IMR-90 (cell line): ENCODE data around the gene ENDOU. TPM values are rescaled to one million over a fixed set of nuclear protein-coding genes. Genes with fewer than 3 reads are reported as not detected.

Experiments used
- ATAC-seq: fragments of 200-7000 bp; cut with Tn5 transposase; 2 replicates; pipeline ENCODE4 v1.9.1; 2020; ENCODE audit warnings: low read depth, mild to moderate bottlenecking, moderate library complexity
- BruUV-seq: library from RNA; stranded (reverse); fragments of 400-500 nt; replicated peaks from 2 replicates; lab custom pipeline; 2021; lab: Mats Ljungman, UMichigan
- CTCF ChIA-PET: fragments of 300-600 bp; formaldehyde crosslinking; extraction: SDS; loops from one replicate; lab custom pipeline; 2021; ENCODE audit warnings: antibody characterized with exemption; lab: Yijun Ruan, JAX
- POLR2A ChIA-PET: fragments of 300-600 bp; sonication (Branson Sonifier 250); formaldehyde crosslinking; loops from one replicate; lab custom pipeline; 2022; ENCODE audit warnings: antibody characterized with exemption; ENCODE audit not compliant: unreplicated experiment; lab: Charles Lee
- DNase-seq: peaks from one replicate; pipeline ENCODE4 v3.0.0; 2013
- H2AFZ ChIP-seq: replicated peaks from 2 replicates; pipeline ENCODE3; 2013; ENCODE audit warnings: low read length, mild to moderate bottlenecking; ENCODE audit not compliant: poor library complexity
- H2AK5ac ChIP-seq: 2 replicates; pipeline ENCODE4 v1.6.1; 2013; ENCODE audit warnings: low read depth, low read length, inconsistent platforms
- H2AK9ac ChIP-seq: replicated peaks from 2 replicates; pipeline ENCODE3; 2013; ENCODE audit warnings: mild to moderate bottlenecking, low read depth, low read length, moderate library complexity; ENCODE audit not compliant: poor library complexity
- H2BK120ac ChIP-seq: 2 replicates; pipeline ENCODE4 v1.6.1; 2013; ENCODE audit warnings: low read depth, low read length, inconsistent platforms
- H2BK15ac ChIP-seq: 3 replicates; pipeline ENCODE4 v1.6.1; 2013; ENCODE audit warnings: low read depth, low read length, inconsistent platforms
- H2BK20ac ChIP-seq: 2 replicates; pipeline ENCODE4 v1.6.1; 2013; ENCODE audit warnings: low read depth, mild to moderate bottlenecking, inconsistent platforms, low read length, moderate library complexity
- H2BK5ac ChIP-seq: 2 replicates; pipeline ENCODE4 v1.6.1; 2013; ENCODE audit warnings: mild to moderate bottlenecking, low read depth, low read length, inconsistent platforms; ENCODE audit not compliant: poor library complexity, severe bottlenecking
- H3K14ac ChIP-seq: replicated peaks from 2 replicates; pipeline ENCODE4 v1.6.1; 2013; ENCODE audit warnings: low read depth, low read length, inconsistent platforms
- H3K18ac ChIP-seq: 2 replicates; pipeline ENCODE4 v1.6.1; 2013; ENCODE audit warnings: low read depth, low read length, control low read depth
- H3K23ac ChIP-seq: 2 replicates; pipeline ENCODE4 v1.6.1; 2013; ENCODE audit warnings: low read depth, low read length, inconsistent platforms
- H3K27ac ChIP-seq: 2 replicates; pipeline ENCODE4 v1.5.1; 2013; ENCODE audit warnings: mild to moderate bottlenecking, control low read depth, low read length; ENCODE audit not compliant: insufficient read depth
- H3K27me3 ChIP-seq: 2 replicates; pipeline ENCODE4 v1.6.1; 2013; ENCODE audit warnings: low read length; ENCODE audit not compliant: control insufficient read depth, insufficient read depth
- H3K36me3 ChIP-seq: 2 replicates; pipeline ENCODE4 v1.6.1; 2013; ENCODE audit warnings: low read length, mixed read lengths; ENCODE audit not compliant: control insufficient read depth, insufficient read depth
- H3K4ac ChIP-seq: 2 replicates; pipeline ENCODE4 v1.6.1; 2013; ENCODE audit warnings: low read depth, low read length, inconsistent platforms
- H3K4me1 ChIP-seq: 2 replicates; pipeline ENCODE4 v1.6.1; 2013; ENCODE audit warnings: low read length, mixed read lengths; ENCODE audit not compliant: control insufficient read depth, insufficient read depth
- H3K4me2 ChIP-seq: 2 replicates; pipeline ENCODE4 v1.6.1; 2013; ENCODE audit warnings: low read depth, mild to moderate bottlenecking, control low read depth, low read length, moderate library complexity
- H3K4me3 ChIP-seq: 2 replicates; pipeline ENCODE4 v1.5.1; 2013; ENCODE audit warnings: low read depth, mild to moderate bottlenecking, control low read depth, low read length, moderate library complexity; ENCODE audit not compliant: insufficient read depth
- H3K56ac ChIP-seq: 2 replicates; pipeline ENCODE4 v1.6.1; 2013; ENCODE audit warnings: low read length, inconsistent platforms; ENCODE audit not compliant: insufficient read depth; ENCODE audit errors: extremely low read depth
- H3K79me1 ChIP-seq, 2 experiments: 2 replicates each; pipeline ENCODE4 v1.6.1; 2013; ENCODE audit warnings: low read length in 2 of 2, inconsistent platforms in 1 of 2, low read depth in 1 of 2
- H3K9ac ChIP-seq: 2 replicates; pipeline ENCODE4 v1.6.1; 2013; ENCODE audit warnings: low read depth, low read length, control low read depth
- H3K9me1 ChIP-seq: 2 replicates; pipeline ENCODE4 v1.6.1; 2013; ENCODE audit warnings: low read length, inconsistent platforms; ENCODE audit not compliant: insufficient read depth
- H3K9me3 ChIP-seq: 2 replicates; pipeline ENCODE4 v1.6.1; 2013; ENCODE audit warnings: low read length; ENCODE audit not compliant: control insufficient read depth, insufficient read depth
- H4K20me1 ChIP-seq: 2 replicates; pipeline ENCODE4 v1.6.1; 2013; ENCODE audit warnings: low read length, inconsistent platforms; ENCODE audit not compliant: insufficient read depth
- H4K5ac ChIP-seq: 2 replicates; pipeline ENCODE4 v1.6.1; 2013; ENCODE audit warnings: mild to moderate bottlenecking, low read depth, low read length, control low read depth
- H4K8ac ChIP-seq, 2 experiments: 2 replicates each; pipeline ENCODE4 v1.6.1; 2013; ENCODE audit warnings: low read depth in 2 of 2, low read length in 2 of 2, control low read depth in 1 of 2, inconsistent platforms in 1 of 2
- H4K91ac ChIP-seq: 2 replicates; pipeline ENCODE4 v1.6.1; 2013; ENCODE audit warnings: low read depth, low read length, inconsistent platforms; ENCODE audit not compliant: insufficient read depth
- BHLHE40 ChIP-seq: fragments of 150-350 bp; IDR thresholded peaks from 2 replicates; pipeline ENCODE4 v1.6.1; 2016; ENCODE audit warnings: mild to moderate bottlenecking, low read depth, low read length
- RAD21 ChIP-seq: IDR thresholded peaks from 2 replicates; pipeline ENCODE4 v1.6.1; 2012; ENCODE audit warnings: low read length, improper control_type of control experiment
- SMC3 ChIP-seq: fragments of 150-350 bp; IDR thresholded peaks from 2 replicates; pipeline ENCODE4 v1.6.1; 2016; ENCODE audit warnings: low read depth, mild to moderate bottlenecking, antibody characterized with exemption, low read length, moderate library complexity
- USF2 ChIP-seq: fragments of 150-350 bp; IDR thresholded peaks from 2 replicates; pipeline ENCODE4 v1.6.1; 2017; ENCODE audit warnings: mild to moderate bottlenecking, antibody characterized with exemption, low read length, low read depth
- WGBS, 2 experiments: methylation state at CpG; one replicate each; pipeline versions ENCODE4 v1.1.5 to v1.1.7; 2013; ENCODE audit warnings: missing lambda C conversion rate in 2 of 2; ENCODE audit not compliant: insufficient read length in 1 of 2; ENCODE audit errors: extremely low coverage in 2 of 2; 5-methylcytosine and 5-hydroxymethylcytosine counted together
- dilution Hi-C: fragments of 300-500 bp; cut with HindIII; formaldehyde crosslinking; loops from one replicate; pipeline ENCODE4 v1.14.3; 2018; ENCODE audit warnings: low sequenced_read_pairs; ENCODE audit not compliant: unreplicated experiment
- in situ Hi-C: fragments of 300-500 bp; cut with MboI; formaldehyde crosslinking; loops from 3 replicates; pipeline ENCODE4 v1.14.3; 2019; ENCODE audit warnings: low sequenced_read_pairs, inconsistent platforms, mixed read lengths
- intact Hi-C: fragments of 100-400 bp; cut with micrococcal nuclease; formaldehyde crosslinking; loops from 2 replicates; pipeline ENCODE4 v1.10.0; 2022
- polyA plus RNA-seq, 3 experiments: library from polyadenylated mRNA; depleted of rRNA; stranded (reverse); fragments of >200 nt; gene quantifications; 2 replicates each; pipeline ENCODE4 v1.2.3, GENCODE V29; 2012; ENCODE audit warnings: low replicate concordance in 1 of 3
- total RNA-seq: library from RNA; depleted of rRNA; stranded (reverse); fragments of >200 nt; gene quantifications from 2 replicates; pipeline ENCODE4 v1.2.3, GENCODE V29; 2012
- TF ChIP-seq, protein P1 (sequence below): conservative IDR thresholded peaks from 2 replicates; pipeline ENCODE4 v1.5.1; 2012; ENCODE audit warnings: mild to moderate bottlenecking, low read depth, low read length, improper control_type of control experiment

ENDOU gene
- total and polyA plus RNA-seq, 2 of the 4 experiments (the other 2 are of a cell fraction), result under 0.01 to 0.09 TPM

DNA sequence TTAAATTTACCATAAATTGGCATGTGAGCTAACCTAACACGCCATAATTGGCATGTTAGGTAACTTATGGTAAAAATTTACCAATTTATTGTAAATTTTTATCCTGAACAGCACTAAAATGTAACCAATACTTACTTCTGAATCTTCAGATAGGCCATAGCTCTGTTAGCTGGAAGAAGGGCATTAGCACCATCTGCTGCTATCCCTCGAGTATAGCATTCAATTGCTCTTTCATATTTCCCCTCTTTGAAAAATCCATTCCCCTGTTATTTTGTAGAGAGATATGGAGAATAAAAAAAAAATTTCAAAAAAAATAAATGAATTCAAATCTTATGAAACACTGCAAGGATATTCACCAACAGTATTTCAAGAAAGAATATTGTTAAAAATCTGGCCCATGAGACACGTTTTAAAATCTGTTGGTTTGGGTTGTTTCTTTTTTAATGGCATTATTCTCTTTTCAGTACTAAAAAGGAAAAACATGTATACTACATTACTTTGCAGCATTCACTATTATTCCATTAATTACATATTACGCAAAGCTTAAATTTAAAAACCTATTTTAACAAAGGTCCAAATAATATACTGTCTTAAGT, 38.5 kb downstream of the ENDOU start:
- CTCF ChIA-PET, result interaction anchor here (0.6 to 1.7 kb wide), 7 partner anchors 19 to 1172 kb away, joined by 3 to 5 read pairs (median 4); partner anchors contain the start of gene RPAP3
- peak; percentile 97 for ATAC-seq
- peaks cover 5% of the 10 kb centered on the region for H3K36me3 ChIP-seq

More for the DNA sequence above, 38.5 kb downstream of the ENDOU start:
- Histone ChIP-seq H2BK120ac (no peak overlapping the region), H4K5ac (no peak overlapping the region), H3K4me2 (no peak overlapping the region), H3K27me3 (no peaks in the 10 kb centered on the region), H2BK5ac (no peak overlapping the region), H3K27ac (no peak overlapping the region), H3K4me1 (no peaks in the 10 kb centered on the region), H4K91ac (no peak overlapping the region), H2BK15ac (no peak overlapping the region), H3K56ac (no peak overlapping the region), H3K4me3 (no peak overlapping the region), H4K20me1 (no peaks in the 10 kb centered on the region), H3K9me1 (no peaks in the 10 kb centered on the region), H3K9me3 (no peaks in the 10 kb centered on the region), H3K23ac (no peak overlapping the region), H2AK9ac (no peak overlapping the region), H2AK5ac (no peak overlapping the region), H3K79me1 (no peaks in the 10 kb centered on the region), H3K14ac (no peak overlapping the region), H3K4ac (no peak overlapping the region), H3K18ac (no peak overlapping the region), H2BK20ac (no peak overlapping the region), H2AFZ (no peak overlapping the region), H3K9ac (no peak overlapping the region), H4K8ac (no peak overlapping the region)
- POLR2A ChIA-PET, result interaction anchor here (0.7 kb wide), 1 partner anchor 139 kb away, joined by 4 read pairs; no protein-coding TSS in a partner anchor
- 100% methylated on average over 1 of the region's 4 CpGs; no CpG with 5 or more reads in 1 of the 2 experiments for WGBS, 2 experiments
- intact Hi-C loops, result loop anchor here (1.0 to 10.0 kb wide), 3 partner anchors 139 to 654 kb away; no protein-coding TSS in a partner anchor
- in situ Hi-C loops, result loop anchor here (10.0 to 25.0 kb wide), 2 partner anchors 652 to 1349 kb away; no protein-coding TSS in a partner anchor
- dilution Hi-C loops, result no loop called here
- TF ChIP-seq, protein P1, sequence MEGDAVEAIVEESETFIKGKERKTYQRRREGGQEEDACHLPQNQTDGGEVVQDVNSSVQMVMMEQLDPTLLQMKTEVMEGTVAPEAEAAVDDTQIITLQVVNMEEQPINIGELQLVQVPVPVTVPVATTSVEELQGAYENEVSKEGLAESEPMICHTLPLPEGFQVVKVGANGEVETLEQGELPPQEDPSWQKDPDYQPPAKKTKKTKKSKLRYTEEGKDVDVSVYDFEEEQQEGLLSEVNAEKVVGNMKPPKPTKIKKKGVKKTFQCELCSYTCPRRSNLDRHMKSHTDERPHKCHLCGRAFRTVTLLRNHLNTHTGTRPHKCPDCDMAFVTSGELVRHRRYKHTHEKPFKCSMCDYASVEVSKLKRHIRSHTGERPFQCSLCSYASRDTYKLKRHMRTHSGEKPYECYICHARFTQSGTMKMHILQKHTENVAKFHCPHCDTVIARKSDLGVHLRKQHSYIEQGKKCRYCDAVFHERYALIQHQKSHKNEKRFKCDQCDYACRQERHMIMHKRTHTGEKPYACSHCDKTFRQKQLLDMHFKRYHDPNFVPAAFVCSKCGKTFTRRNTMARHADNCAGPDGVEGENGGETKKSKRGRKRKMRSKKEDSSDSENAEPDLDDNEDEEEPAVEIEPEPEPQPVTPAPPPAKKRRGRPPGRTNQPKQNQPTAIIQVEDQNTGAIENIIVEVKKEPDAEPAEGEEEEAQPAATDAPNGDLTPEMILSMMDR, result peak; percentile 82
- peak; percentile 84 for TF ChIP-seq SMC3
- TF ChIP-seq USF2, result no peak
- peak; percentile 86 for TF ChIP-seq RAD21
- TF ChIP-seq BHLHE40, result no peak
- no TSS peak for BruUV-seq
- peak; percentile 67 for DNase-seq
